ENCODE data around the gene SLC10A7. TPM values are rescaled to one million over a fixed set of nuclear protein-coding genes. Genes with fewer than 3 reads are reported as not detected.
A peak's percentile ranks its signal among the peaks of the same experiment; 100 is the strongest.

The SLC10A7 gene
- total and polyA plus RNA-seq, 10 of the 15 experiments (the other 5 are each of a cell fraction or from before 2014, with no cell fraction given) = 4.6 to 23.7 (median 15.6) TPM

GRCh38 chr4:146271466-146271865 lies 250.3 kb downstream of the SLC10A7 start (continued):
- TF ChIP-seq CUX1 (IDR thresholded peaks at IDR 0.05; ENCODE audit: insufficient replicate concordance, low read depth, low read length) (peak; percentile 27), GATAD2B (conservative IDR thresholded peaks at IDR 0.05; ENCODE audit: low read depth) (0 out of 2 replicates have a peak, but pooled peaks have one; percentile 34), POLR2AphosphoS5 (IDR thresholded peaks at IDR 0.05; ENCODE audit: low read length) (no peak), YBX1 (IDR thresholded peaks at IDR 0.05) (no peak), RELA (IDR thresholded peaks at IDR 0.05; ENCODE audit: borderline replicate concordance, partially characterized antibody) (peak; percentile 59), ZZZ3 (IDR thresholded peaks at IDR 0.05; ENCODE audit: control insufficient read depth, insufficient read length, low read depth) (no peak), SMARCA5 (IDR thresholded peaks at IDR 0.05) (0 out of 2 replicates have a peak, but pooled peaks have one; percentile 4), POU2F2 (IDR thresholded peaks at IDR 0.05; ENCODE audit: borderline replicate concordance, low read depth, low read length) (peak; percentile 48; the same call in 1 of the 3 replicates), CREB1 (IDR thresholded peaks at IDR 0.05; ENCODE audit: low read depth) (no peak), RUNX3 (IDR thresholded peaks at IDR 0.05; ENCODE audit: low read length) (peak; percentile 90), ATF7 (IDR thresholded peaks at IDR 0.05; ENCODE audit: low read depth) (peak; percentile 29; the same call in 1 of the 2 replicates), MEF2B (IDR thresholded peaks at IDR 0.05; ENCODE audit: partially characterized antibody, poor library complexity, severe bottlenecking) (peak; percentile 29), IKZF1 (conservative IDR thresholded peaks at IDR 0.05) (peak; percentile 88), POLR2AphosphoS2 (IDR thresholded peaks at IDR 0.05; ENCODE audit: low read depth, low read length) (no peak), SPI1 (IDR thresholded peaks at IDR 0.05; ENCODE audit: borderline replicate concordance, insufficient read depth, low read depth, low read length) (peak; percentile 72; the same call in 1 of the 2 replicates), CREM (IDR thresholded peaks at IDR 0.05; ENCODE audit: low read depth) (peak; percentile 74; the same call in 1 of the 2 replicates), ESRRA (IDR thresholded peaks at IDR 0.05; ENCODE audit: low read length) (no peak), SMC3 (IDR thresholded peaks at IDR 0.05; ENCODE audit: borderline replicate concordance, low read length) (no peak), KAT2A (conservative IDR thresholded peaks at IDR 0.05; ENCODE audit: control insufficient read depth, low read depth, low read length) (no peak), POLR2A (IDR thresholded peaks at IDR 0.05; ENCODE audit: low read depth, low read length) (no peak), TBL1XR1 (IDR thresholded peaks at IDR 0.05; ENCODE audit: low read depth, low read length) (peak; percentile 62; the same call in 1 of the 2 replicates), ZSCAN29 (IDR thresholded peaks at IDR 0.05) (no peak), PAX5 (IDR thresholded peaks at IDR 0.05; ENCODE audit: borderline replicate concordance, low read depth, low read length) (peak; percentile 39; the same call in 1 of the 2 replicates), BCL3 (IDR thresholded peaks at IDR 0.05; ENCODE audit: borderline replicate concordance, insufficient read depth, low read depth, low read length, poor library complexity, severe bottlenecking) (peak; percentile 78), NBN (IDR thresholded peaks at IDR 0.05) (peak; percentile 69), BACH1 (IDR thresholded peaks at IDR 0.05; ENCODE audit: borderline replicate concordance) (no peak), LARP7 (IDR thresholded peaks at IDR 0.05) (no peak), CEBPB (IDR thresholded peaks at IDR 0.05; ENCODE audit: borderline replicate concordance in 1 of 2, low read depth in 2 of 2, low read length in 2 of 2) (no peak), IKZF2 (IDR thresholded peaks at IDR 0.05) (peak; percentile 93 to 95)
